Fibroblast of lung (primary cell): Measurements from ENCODE around the gene DDX10. TPM values are rescaled to one million over a fixed set of nuclear protein-coding genes. Genes with fewer than 3 reads are reported as not detected.

ENCODE experiments used
- DNase-seq, 2 donors: peaks; one replicate each; pipeline versions ENCODE4 v3.0.0 to v3.0.0-alpha.2; 2010; ENCODE audit warnings: low read depth in 2 of 2
- H2AFZ ChIP-seq: 2 replicates; pipeline ENCODE4 v1.5.1; 2012; ENCODE audit warnings: low read length, control low read depth, inconsistent platforms
- H3K27ac ChIP-seq: 2 replicates; pipeline ENCODE4 v1.5.1; 2011; ENCODE audit warnings: low read length, control low read depth; ENCODE audit not compliant: insufficient read depth
- H3K27me3 ChIP-seq: 2 replicates; pipeline ENCODE4 v1.5.1; 2011; ENCODE audit warnings: mild to moderate bottlenecking, low read length; ENCODE audit not compliant: control insufficient read depth, insufficient read depth
- H3K36me3 ChIP-seq: 2 replicates; pipeline ENCODE4 v1.5.1; 2011; ENCODE audit warnings: low read length; ENCODE audit not compliant: control insufficient read depth, insufficient read depth
- H3K4me1 ChIP-seq: 2 replicates; pipeline ENCODE4 v1.5.1; 2011; ENCODE audit warnings: low read length; ENCODE audit not compliant: control insufficient read depth, insufficient read depth; ENCODE audit errors: extremely low read depth
- H3K4me2 ChIP-seq: 2 replicates; pipeline ENCODE4 v1.5.1; 2011; ENCODE audit warnings: low read length, control low read depth; ENCODE audit not compliant: insufficient read depth; ENCODE audit errors: extremely low read depth
- H3K4me3 ChIP-seq, 4 experiments: fragments of 200-600 bp in 1 of 4; sonication (generic) in 1 of 4; replicated peaks in 1 of 4; 2 replicates each; pipeline ENCODE4 v1.5.1; 2011 to 2016; ENCODE audit warnings: low read length in 4 of 4, low read depth in 3 of 4, mild to moderate bottlenecking in 3 of 4, control low read depth in 2 of 4, inconsistent platforms in 1 of 4, mixed read lengths in 1 of 4; ENCODE audit not compliant: insufficient read depth in 1 of 4; ENCODE audit errors: control extremely low read depth in 1 of 4
- H3K79me2 ChIP-seq: 2 replicates; pipeline ENCODE4 v1.5.1; 2012; ENCODE audit warnings: mild to moderate bottlenecking, low read length, inconsistent platforms; ENCODE audit not compliant: control insufficient read depth, insufficient read depth
- H3K9ac ChIP-seq: 2 replicates; pipeline ENCODE4 v1.5.1; 2011; ENCODE audit warnings: mild to moderate bottlenecking, low read length, control low read depth; ENCODE audit not compliant: insufficient read depth
- H3K9me3 ChIP-seq: 2 replicates; pipeline ENCODE4 v1.5.1; 2012; ENCODE audit warnings: low read depth, low read length; ENCODE audit not compliant: control insufficient read depth, insufficient read depth
- H4K20me1 ChIP-seq: 2 replicates; pipeline ENCODE4 v1.5.1; 2011; ENCODE audit warnings: low read length; ENCODE audit not compliant: control insufficient read depth, insufficient read depth; ENCODE audit errors: extremely low read depth
- EZH2 ChIP-seq: IDR thresholded peaks from 2 replicates; pipeline ENCODE4 v1.5.1; 2012; ENCODE audit warnings: low read length, control low read depth, mild to moderate bottlenecking; ENCODE audit errors: missing control alignments
- polyA plus RNA-seq, 2 donors: library from polyadenylated mRNA; depleted of rRNA in 1 of 2; stranded (reverse) in 1 of 2; unstranded in 1 of 2; fragments of >200 nt; gene quantifications; 2 replicates each; pipeline ENCODE4 v1.2.1, GENCODE V29; 2011 to 2012; ENCODE audit warnings: missing spikeins in 1 of 2
- total RNA-seq: library from RNA; depleted of rRNA; stranded (reverse); fragments of >200 nt; gene quantifications from 2 replicates; pipeline ENCODE4 v1.2.1, GENCODE V29; 2014
- TF ChIP-seq, protein P1 (sequence below), 2 donors: IDR thresholded peaks in 1 of 2; conservative IDR thresholded peaks in 1 of 2; 1 replicate in 1 of 2; 2 replicates in 1 of 2; pipeline ENCODE4 v1.5.1; 2011 to 2012; ENCODE audit warnings: low read length in 2 of 2, control low read depth in 1 of 2, inconsistent platforms in 1 of 2, low read depth in 1 of 2, mild to moderate bottlenecking in 1 of 2

Gene DDX10
- total and polyA plus RNA-seq, 2 donors (not counting 1 experiment from before 2014, with no cell fraction given): 18.5 to 20.7 TPM

DNA sequence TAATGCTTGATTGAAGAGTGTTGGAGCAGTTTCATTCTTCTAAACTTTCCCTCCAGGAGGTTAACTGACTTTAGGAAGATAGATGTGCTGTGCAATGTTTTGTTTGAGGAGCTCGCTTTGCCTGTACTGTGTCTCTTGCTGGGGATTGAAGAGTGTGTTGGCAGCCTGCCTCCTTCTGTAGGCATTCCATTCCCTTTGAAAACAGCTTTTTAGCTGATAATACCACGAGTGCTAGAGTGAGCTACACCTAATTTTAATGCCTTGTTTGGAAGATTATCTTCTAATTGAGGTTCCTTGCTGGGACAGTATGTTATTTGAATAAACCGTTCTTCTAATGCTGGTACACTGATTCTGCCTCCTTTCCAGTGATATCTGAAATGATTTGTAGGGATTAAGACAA lies 7.2 kb downstream of the DDX10 start:
- Histone ChIP-seq H4K20me1 (no peaks in the 10 kb centered on the region), H2AFZ (peak overlapping the region; percentile 34), H3K27me3 (no peaks in the 10 kb centered on the region), H3K4me2 (peak overlapping the region; percentile 40), H3K36me3 (no peaks in the 10 kb centered on the region), H3K27ac (no peak overlapping the region), H3K79me2 (peaks cover 34% of the 10 kb centered on the region), H3K9ac (no peak overlapping the region), H3K4me1 (no peaks in the 10 kb centered on the region), H3K9me3 (no peaks in the 10 kb centered on the region), H3K4me3 (no peak overlapping the region)
- TF ChIP-seq EZH2: no peak
- TF ChIP-seq, protein P1, sequence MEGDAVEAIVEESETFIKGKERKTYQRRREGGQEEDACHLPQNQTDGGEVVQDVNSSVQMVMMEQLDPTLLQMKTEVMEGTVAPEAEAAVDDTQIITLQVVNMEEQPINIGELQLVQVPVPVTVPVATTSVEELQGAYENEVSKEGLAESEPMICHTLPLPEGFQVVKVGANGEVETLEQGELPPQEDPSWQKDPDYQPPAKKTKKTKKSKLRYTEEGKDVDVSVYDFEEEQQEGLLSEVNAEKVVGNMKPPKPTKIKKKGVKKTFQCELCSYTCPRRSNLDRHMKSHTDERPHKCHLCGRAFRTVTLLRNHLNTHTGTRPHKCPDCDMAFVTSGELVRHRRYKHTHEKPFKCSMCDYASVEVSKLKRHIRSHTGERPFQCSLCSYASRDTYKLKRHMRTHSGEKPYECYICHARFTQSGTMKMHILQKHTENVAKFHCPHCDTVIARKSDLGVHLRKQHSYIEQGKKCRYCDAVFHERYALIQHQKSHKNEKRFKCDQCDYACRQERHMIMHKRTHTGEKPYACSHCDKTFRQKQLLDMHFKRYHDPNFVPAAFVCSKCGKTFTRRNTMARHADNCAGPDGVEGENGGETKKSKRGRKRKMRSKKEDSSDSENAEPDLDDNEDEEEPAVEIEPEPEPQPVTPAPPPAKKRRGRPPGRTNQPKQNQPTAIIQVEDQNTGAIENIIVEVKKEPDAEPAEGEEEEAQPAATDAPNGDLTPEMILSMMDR (conservative IDR thresholded peaks at IDR 0.05 in 1 of 2, IDR thresholded peaks at IDR 0.05 in 1 of 2; ENCODE audit: low read depth in 1 of 2, low read length in 2 of 2): no peak
- peak; percentile 67 to 78 for DNase-seq

DNA sequence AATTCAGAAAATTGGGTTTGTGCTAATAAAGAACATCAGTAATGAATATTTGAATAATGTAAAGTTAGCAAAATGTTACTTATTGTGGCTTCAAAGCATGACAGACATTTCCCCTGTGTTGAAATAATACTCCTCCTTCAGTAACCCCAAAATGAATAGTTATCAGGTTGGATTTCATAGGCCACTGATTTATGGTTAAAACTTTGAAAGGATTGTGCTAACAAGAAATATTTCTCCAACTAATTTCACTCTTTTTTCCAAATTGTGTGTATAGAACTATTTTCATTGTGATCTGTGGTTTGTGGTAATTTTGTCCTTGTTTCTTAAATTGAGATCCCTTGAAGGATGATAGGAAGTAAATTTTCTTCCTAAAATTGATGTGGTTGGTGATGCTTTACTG lies 7.9 kb downstream of the DDX10 start:
- Histone ChIP-seq H3K27me3 (no peaks in the 10 kb centered on the region), H3K9ac (no peak overlapping the region), H3K4me3 (no peak overlapping the region), H4K20me1 (no peaks in the 10 kb centered on the region), H2AFZ (no peak overlapping the region), H3K4me2 (no peak overlapping the region), H3K4me1 (no peaks in the 10 kb centered on the region), H3K36me3 (no peaks in the 10 kb centered on the region), H3K9me3 (no peaks in the 10 kb centered on the region), H3K27ac (no peak overlapping the region), H3K79me2 (peaks cover 28% of the 10 kb centered on the region)
- DNase-seq: peak in 1 of 2 donors; percentile 18
- TF ChIP-seq EZH2: no peak
- TF ChIP-seq, protein P1 (conservative IDR thresholded peaks at IDR 0.05 in 1 of 2, IDR thresholded peaks at IDR 0.05 in 1 of 2; ENCODE audit: low read depth in 1 of 2, low read length in 2 of 2): no peak

DNA sequence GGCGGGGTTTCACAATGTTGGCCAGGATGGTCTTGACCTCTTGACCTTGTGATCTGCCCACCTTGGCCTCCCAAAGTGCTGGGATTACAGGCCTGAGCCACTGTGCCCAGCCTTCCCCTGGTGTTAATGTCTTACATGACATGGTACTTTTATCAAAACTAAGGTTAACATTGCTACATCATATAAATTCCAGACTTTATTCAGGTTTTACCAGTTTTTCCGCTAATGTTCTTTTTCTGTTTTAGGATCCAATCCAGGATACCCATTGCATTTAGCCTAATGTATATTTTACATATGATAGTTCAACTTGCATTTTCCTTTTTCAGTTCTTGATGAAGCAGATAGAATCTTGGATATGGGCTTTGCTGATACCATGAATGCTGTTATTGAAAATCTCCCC lies 14.2 kb downstream of the DDX10 start:
- no peak overlapping the region for H3K27ac ChIP-seq
- no peak for TF ChIP-seq EZH2
- TF ChIP-seq, protein P1 (conservative IDR thresholded peaks at IDR 0.05 in 1 of 2, IDR thresholded peaks at IDR 0.05 in 1 of 2; ENCODE audit: low read depth in 1 of 2, low read length in 2 of 2): no peak
- no peaks in the 10 kb centered on the region for H3K27me3 ChIP-seq
- no peaks in the 10 kb centered on the region for H3K9me3 ChIP-seq
- H3K4me3 ChIP-seq: no peak overlapping the region
- no peaks in the 10 kb centered on the region for H4K20me1 ChIP-seq
- no peak overlapping the region for H3K9ac ChIP-seq
- no peak overlapping the region for H3K4me2 ChIP-seq
- peaks cover 2% of the 10 kb centered on the region for H3K36me3 ChIP-seq
- no peaks in the 10 kb centered on the region for H3K4me1 ChIP-seq
- DNase-seq: no peak
- no peak overlapping the region for H2AFZ ChIP-seq
- H3K79me2 ChIP-seq: no peaks in the 10 kb centered on the region
